ENCODE measurements around the gene IL36B.

DNA sequence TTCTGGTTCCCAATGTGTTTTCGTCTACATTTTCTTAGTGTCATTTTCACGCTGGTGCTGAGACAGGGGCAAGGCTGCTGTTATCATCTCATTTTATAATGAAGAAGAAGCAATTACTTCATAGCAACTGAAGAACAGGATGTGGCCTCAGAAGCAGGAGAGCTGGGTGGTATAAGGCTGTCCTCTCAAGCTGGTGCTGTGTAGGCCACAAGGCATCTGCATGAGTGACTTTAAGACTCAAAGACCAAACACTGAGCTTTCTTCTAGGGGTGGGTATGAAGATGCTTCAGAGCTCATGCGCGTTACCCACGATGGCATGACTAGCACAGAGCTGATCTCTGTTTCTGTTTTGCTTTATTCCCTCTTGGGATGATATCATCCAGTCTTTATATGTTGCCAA, 67.6 kb downstream of the IL36B start:
- TF ChIP-seq, protein P1, sequence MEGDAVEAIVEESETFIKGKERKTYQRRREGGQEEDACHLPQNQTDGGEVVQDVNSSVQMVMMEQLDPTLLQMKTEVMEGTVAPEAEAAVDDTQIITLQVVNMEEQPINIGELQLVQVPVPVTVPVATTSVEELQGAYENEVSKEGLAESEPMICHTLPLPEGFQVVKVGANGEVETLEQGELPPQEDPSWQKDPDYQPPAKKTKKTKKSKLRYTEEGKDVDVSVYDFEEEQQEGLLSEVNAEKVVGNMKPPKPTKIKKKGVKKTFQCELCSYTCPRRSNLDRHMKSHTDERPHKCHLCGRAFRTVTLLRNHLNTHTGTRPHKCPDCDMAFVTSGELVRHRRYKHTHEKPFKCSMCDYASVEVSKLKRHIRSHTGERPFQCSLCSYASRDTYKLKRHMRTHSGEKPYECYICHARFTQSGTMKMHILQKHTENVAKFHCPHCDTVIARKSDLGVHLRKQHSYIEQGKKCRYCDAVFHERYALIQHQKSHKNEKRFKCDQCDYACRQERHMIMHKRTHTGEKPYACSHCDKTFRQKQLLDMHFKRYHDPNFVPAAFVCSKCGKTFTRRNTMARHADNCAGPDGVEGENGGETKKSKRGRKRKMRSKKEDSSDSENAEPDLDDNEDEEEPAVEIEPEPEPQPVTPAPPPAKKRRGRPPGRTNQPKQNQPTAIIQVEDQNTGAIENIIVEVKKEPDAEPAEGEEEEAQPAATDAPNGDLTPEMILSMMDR (IDR thresholded peaks at IDR 0.05), result no peak
- no peak for TF ChIP-seq POLR2A (IDR thresholded peaks at IDR 0.05)

All from Peyer's patch (tissue), 4 donors.